ENCODE data around the gene SEMA3B. TPM values are rescaled to one million over a fixed set of nuclear protein-coding genes. Genes with fewer than 3 reads are reported as not detected.
A peak's percentile ranks its signal among the peaks of the same experiment; 100 is the strongest.
"Not testable (repeated sequence)": the region's sequence is repeated elsewhere in the genome, so short reads cannot be mapped to it uniquely, and the experiment has no call there.

SEMA3B gene
- polyA plus RNA-seq, 3 donors from 2014 or later: not detected

- Mint-ChIP-seq H3K36me3 (no peaks in the 10 kb centered on the region), H3K9me3 (no peaks in the 10 kb centered on the region), H3K27ac (peak overlapping the region; percentile 91 to 97 (median 96)), H3K4me3 (peak overlapping the region; percentile 74 to 83 (median 82)), H3K27me3 (ENCODE audit: low read depth in 3 of 3) (peaks cover 3 to 12% (median 5%) of the 10 kb centered on the region in 3 donors), H3K4me1 (peaks cover 91 to 95% of the 10 kb centered on the region in 2 donors)
- peak in 1 of 3 donors; percentile 38 for DNase-seq
Measured at GRCh38 chr3:50242851-50243542, 25.9 kb upstream of the SEMA3B start.

DNA sequence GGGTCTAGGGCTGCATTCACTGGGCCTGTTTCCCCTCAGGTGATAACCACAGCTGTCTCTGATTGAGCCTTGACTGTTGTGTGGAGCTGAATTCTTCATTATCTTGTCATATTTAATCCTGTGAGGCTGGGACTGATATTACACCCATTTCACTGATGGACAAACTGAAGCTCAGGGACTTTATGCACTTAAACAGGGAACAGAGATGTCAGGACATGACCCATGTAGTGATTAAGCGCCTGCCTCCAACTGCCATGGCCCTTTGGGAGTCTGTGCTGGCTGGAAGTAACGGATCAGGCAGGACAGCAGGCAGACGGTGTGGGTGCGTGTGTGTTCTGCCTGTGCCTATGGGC is 25.4 kb upstream of the SEMA3B start:
- no peaks in the 10 kb centered on the region for H3K9me3 Mint-ChIP-seq
- H3K36me3 Mint-ChIP-seq: no peaks in the 10 kb centered on the region
- peaks cover 3 to 11% (median 5%) of the 10 kb centered on the region in 3 donors for H3K27me3 Mint-ChIP-seq (ENCODE audit: low read depth in 3 of 3)
- H3K27ac Mint-ChIP-seq: peak overlapping the region; percentile 84 to 96 (median 92)
- peak overlapping the region in 4 of 5 donors; percentile 47 to 83 (median 75) for H3K4me3 Mint-ChIP-seq
- peaks cover 90 to 95% of the 10 kb centered on the region in 2 donors for H3K4me1 Mint-ChIP-seq
- DNase-seq: no peak

DNA sequence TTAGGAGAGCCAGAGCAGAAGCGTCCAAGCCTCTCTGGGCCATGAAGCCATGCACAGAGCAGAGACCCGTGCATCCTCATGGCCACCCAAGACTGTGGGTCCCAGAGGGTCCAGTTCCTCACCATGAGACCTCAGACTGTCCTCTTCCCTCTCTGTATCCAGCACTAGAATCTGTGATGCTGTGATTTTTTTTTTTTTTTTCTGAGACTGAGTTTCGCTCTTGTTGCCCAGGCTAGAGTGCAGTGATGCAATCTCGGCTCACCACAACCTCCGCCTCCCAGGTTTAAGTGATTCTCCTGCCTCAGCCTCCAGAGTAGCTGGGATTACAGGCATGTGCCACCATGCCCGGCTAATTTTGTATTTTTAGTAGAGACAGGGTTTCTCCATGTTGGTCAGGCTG is 24.1 kb upstream of the SEMA3B start:
- H3K27me3 Mint-ChIP-seq (ENCODE audit: low read depth in 3 of 3): peaks cover 3 to 12% (median 5%) of the 10 kb centered on the region in 3 donors
- H3K4me1 Mint-ChIP-seq: peaks cover 85 to 94% of the 10 kb centered on the region in 2 donors
- peak overlapping the region; percentile 40 to 71 (median 53) for H3K4me3 Mint-ChIP-seq
- H3K9me3 Mint-ChIP-seq, DNase-seq, H3K36me3 Mint-ChIP-seq: not testable (repeated sequence)
- peak overlapping the region; percentile 81 to 98 (median 94) for H3K27ac Mint-ChIP-seq

GRCh38 chr3:50245251-50245745 is 23.6 kb upstream of the SEMA3B start:
- Mint-ChIP-seq H3K36me3 (no peaks in the 10 kb centered on the region), H3K27me3 (ENCODE audit: low read depth in 3 of 3) (peaks cover 3 to 15% (median 5%) of the 10 kb centered on the region in 3 donors), H3K9me3 (no peaks in the 10 kb centered on the region), H3K27ac (peak overlapping the region; percentile 88 to 98 (median 96)), H3K4me3 (peak overlapping the region; percentile 40 to 84 (median 81)), H3K4me1 (peaks cover 85 to 94% of the 10 kb centered on the region in 2 donors)
- DNase-seq: no peak

GRCh38 chr3:50245831-50246516 is 23.0 kb upstream of the SEMA3B start:
- H3K36me3 Mint-ChIP-seq: no peaks in the 10 kb centered on the region
- peak; percentile 91 to 92 (median 91) for DNase-seq
- H3K27ac Mint-ChIP-seq: peak overlapping the region; percentile 93 to 98 (median 96)
- H3K9me3 Mint-ChIP-seq: no peaks in the 10 kb centered on the region
- peaks cover 89 to 93% of the 10 kb centered on the region in 2 donors for H3K4me1 Mint-ChIP-seq
- H3K4me3 Mint-ChIP-seq: peak overlapping the region; percentile 72 to 84 (median 81)
- peaks cover 3 to 15% (median 5%) of the 10 kb centered on the region in 3 donors for H3K27me3 Mint-ChIP-seq (ENCODE audit: low read depth in 3 of 3)

GRCh38 chr3:50246517-50246954 is 22.4 kb upstream of the SEMA3B start:
- Mint-ChIP-seq H3K36me3 (no peaks in the 10 kb centered on the region), H3K4me1 (peaks cover 89 to 93% of the 10 kb centered on the region in 2 donors), H3K27ac (peak overlapping the region; percentile 93 to 98 (median 96)), H3K4me3 (peak overlapping the region; percentile 72 to 84 (median 81)), H3K27me3 (ENCODE audit: low read depth in 3 of 3) (peaks cover 3 to 15% (median 3%) of the 10 kb centered on the region in 3 donors), H3K9me3 (no peaks in the 10 kb centered on the region)
- peak; percentile 72 to 80 (median 77) for DNase-seq

GRCh38 chr3:50248387-50248786 is 20.6 kb upstream of the SEMA3B start:
- Mint-ChIP-seq H3K36me3 (no peaks in the 10 kb centered on the region), H3K4me1 (peaks cover 72 to 78% of the 10 kb centered on the region in 2 donors), H3K27me3 (ENCODE audit: low read depth in 3 of 3) (peaks cover 3 to 11% (median 3%) of the 10 kb centered on the region in 3 donors), H3K4me3 (peak overlapping the region in 3 of 5 donors; percentile 2 to 59 (median 38)), H3K27ac (peak overlapping the region; percentile 86 to 98 (median 90)), H3K9me3 (no peaks in the 10 kb centered on the region)
- DNase-seq: no peak

- Mint-ChIP-seq H3K9me3 (no peaks in the 10 kb centered on the region), H3K27ac (peak overlapping the region in 5 of 6 donors; percentile 30 to 98 (median 79)), H3K36me3 (no peaks in the 10 kb centered on the region), H3K27me3 (ENCODE audit: low read depth in 3 of 3) (peaks cover 3 to 8% (median 3%) of the 10 kb centered on the region in 3 donors), H3K4me3 (no peak overlapping the region), H3K4me1 (peaks cover 66 to 78% of the 10 kb centered on the region in 2 donors)
- DNase-seq: no peak
Measured at GRCh38 chr3:50249457-50249856, 19.5 kb upstream of the SEMA3B start.

GRCh38 chr3:50250514-50250913 is 18.4 kb upstream of the SEMA3B start:
- Mint-ChIP-seq H3K36me3 (no peaks in the 10 kb centered on the region), H3K9me3 (no peaks in the 10 kb centered on the region), H3K4me3 (peak overlapping the region in 1 of 5 donors; percentile 36), H3K27me3 (ENCODE audit: low read depth in 3 of 3) (peaks cover 1 to 8% (median 3%) of the 10 kb centered on the region in 3 donors), H3K27ac (peak overlapping the region; percentile 62 to 98 (median 80)), H3K4me1 (peaks cover 57 to 70% of the 10 kb centered on the region in 2 donors)
- DNase-seq: no peak

DNA sequence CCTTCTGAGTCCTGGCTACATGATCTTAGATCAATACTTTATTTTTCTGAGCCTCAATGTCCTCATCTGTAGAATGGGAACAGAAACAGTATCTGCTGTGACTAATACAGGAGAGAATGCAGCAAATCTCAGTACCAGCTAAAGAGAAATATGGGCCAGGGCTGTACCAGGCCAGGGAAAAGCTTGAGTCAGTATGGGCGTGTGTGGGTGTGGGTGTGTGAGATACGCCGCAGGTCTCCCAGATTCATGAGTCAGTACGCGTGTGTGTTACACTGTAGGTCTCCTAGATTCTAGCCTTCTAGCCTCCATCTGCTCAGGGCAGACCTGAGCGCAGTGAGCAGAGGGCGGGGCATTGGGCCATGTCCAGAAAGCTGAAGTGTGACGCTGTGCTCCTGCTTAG is 17.7 kb upstream of the SEMA3B start:
- peak overlapping the region in 5 of 6 donors; percentile 62 to 98 (median 74) for H3K27ac Mint-ChIP-seq
- DNase-seq: no peak
- H3K9me3 Mint-ChIP-seq: no peaks in the 10 kb centered on the region
- peaks cover 50 to 63% of the 10 kb centered on the region in 2 donors for H3K4me1 Mint-ChIP-seq
- H3K27me3 Mint-ChIP-seq (ENCODE audit: low read depth in 3 of 3): peaks cover 0 to 4% (median 3%) of the 10 kb centered on the region in 3 donors
- H3K4me3 Mint-ChIP-seq: no peak overlapping the region
- H3K36me3 Mint-ChIP-seq: no peaks in the 10 kb centered on the region

- peaks cover 4 to 11% (median 7%) of the 10 kb centered on the region in 3 donors for H3K36me3 Mint-ChIP-seq
- no peaks in the 10 kb centered on the region for H3K9me3 Mint-ChIP-seq
- peak overlapping the region in 4 of 6 donors; percentile 39 to 55 (median 50) for H3K27ac Mint-ChIP-seq
- H3K4me3 Mint-ChIP-seq: no peak overlapping the region
- H3K27me3 Mint-ChIP-seq (ENCODE audit: low read depth in 3 of 3): peaks cover 0 to 5% (median 1%) of the 10 kb centered on the region in 3 donors
- DNase-seq: no peak
- peaks cover 24 to 34% of the 10 kb centered on the region in 2 donors for H3K4me1 Mint-ChIP-seq
Measured at GRCh38 chr3:50254577-50255250, 14.2 kb upstream of the SEMA3B start.

- peaks cover 0 to 3% (median 1%) of the 10 kb centered on the region in 3 donors for H3K27me3 Mint-ChIP-seq (ENCODE audit: low read depth in 3 of 3)
- H3K4me3 Mint-ChIP-seq: no peak overlapping the region
- H3K4me1 Mint-ChIP-seq: peaks cover 19 to 30% of the 10 kb centered on the region in 2 donors
- peaks cover 4 to 11% (median 7%) of the 10 kb centered on the region in 3 donors for H3K36me3 Mint-ChIP-seq
- DNase-seq: no peak
- H3K27ac Mint-ChIP-seq: peak overlapping the region in 1 of 6 donors; percentile 50
- no peaks in the 10 kb centered on the region for H3K9me3 Mint-ChIP-seq
Measured at GRCh38 chr3:50255251-50255615, 13.7 kb upstream of the SEMA3B start.
